GM19395 (cell line): ENCODE measurements around the gene BRF1.

ENCODE experiments used
- ATAC-seq: cut with Tn5 transposase; IDR thresholded peaks from one replicate; pipeline ENCODE4 v1.9.1; 2021; ENCODE audit warnings: mild to moderate bottlenecking, moderate library complexity; ENCODE audit not compliant: unreplicated experiment

The BRF1 gene

DNA sequence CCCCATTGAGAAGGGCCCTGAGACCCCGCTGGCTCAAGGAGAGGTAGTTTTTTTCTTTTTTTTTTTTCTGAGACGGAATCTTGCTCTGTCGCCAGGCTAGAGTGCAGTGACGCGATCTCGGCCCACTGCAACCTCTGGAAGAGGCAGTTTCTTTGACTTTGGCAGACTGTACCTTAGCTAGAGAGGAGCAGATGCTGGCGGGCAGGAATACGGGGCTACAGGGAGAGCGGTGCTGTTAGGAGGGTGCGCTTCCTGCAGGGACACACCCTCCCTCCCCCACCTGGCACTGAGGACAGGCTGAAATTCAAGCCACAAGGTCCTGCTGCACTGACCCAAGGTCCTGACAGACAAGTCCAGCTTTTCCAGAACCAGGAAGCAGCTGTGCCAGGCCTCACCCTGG is 87.4 kb downstream of the BRF1 start:
- no peak for ATAC-seq

DNA sequence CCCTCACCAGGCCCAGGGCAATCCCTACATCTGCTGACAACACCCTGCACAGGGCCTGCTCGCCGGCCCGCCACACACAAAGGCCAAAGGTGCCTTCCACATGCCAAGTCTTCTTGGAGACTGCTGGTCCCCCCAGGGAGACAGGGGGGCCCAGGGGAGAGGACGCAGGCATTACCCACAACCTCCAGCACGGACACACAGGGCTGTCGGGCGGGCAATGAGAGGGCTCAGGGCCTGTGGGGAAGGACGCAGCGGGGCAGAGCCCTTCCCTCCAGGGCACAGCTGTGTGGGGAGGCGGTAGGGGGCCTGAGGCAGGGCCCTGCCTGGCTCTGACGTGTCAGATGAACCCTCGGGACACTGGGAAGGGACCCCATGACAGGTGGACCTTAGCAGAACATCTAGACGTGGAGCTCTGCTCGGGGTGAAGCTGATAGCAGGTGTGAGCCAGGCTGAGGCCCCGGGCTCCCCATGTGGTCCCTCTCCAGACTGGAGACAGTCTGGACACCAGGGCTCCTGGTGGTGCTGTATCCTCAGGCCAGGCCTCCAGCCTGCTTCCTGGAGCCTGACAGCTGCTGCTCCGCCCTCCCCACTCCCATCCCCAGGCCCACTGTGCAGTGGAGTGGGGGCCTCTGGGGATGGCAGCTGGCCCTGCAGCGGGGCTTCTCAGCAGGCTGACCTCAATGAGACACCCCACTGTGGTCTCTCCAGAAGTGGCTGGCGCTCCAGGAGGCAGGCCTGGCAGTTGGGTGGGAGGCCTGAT is 88.1 kb downstream of the BRF1 start:
- ATAC-seq = no peak

DNA sequence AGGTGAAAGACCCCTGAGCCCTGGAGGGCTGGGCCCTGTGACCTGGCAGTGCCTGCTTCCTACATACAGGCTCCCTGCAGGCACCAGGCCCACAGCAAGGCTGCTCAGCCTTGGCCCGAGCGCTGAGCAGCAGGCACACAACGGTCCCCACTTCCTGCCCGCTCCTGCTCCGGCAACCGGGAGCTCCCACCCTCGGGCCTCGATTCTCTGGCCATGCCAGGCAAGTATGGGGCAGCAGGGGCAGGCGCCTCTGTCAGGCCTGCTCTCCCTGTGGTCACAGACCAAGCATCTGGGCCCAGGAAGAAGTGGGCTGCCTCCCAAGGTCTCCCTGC is 89.1 kb downstream of the BRF1 start:
- ATAC-seq = no peak

DNA sequence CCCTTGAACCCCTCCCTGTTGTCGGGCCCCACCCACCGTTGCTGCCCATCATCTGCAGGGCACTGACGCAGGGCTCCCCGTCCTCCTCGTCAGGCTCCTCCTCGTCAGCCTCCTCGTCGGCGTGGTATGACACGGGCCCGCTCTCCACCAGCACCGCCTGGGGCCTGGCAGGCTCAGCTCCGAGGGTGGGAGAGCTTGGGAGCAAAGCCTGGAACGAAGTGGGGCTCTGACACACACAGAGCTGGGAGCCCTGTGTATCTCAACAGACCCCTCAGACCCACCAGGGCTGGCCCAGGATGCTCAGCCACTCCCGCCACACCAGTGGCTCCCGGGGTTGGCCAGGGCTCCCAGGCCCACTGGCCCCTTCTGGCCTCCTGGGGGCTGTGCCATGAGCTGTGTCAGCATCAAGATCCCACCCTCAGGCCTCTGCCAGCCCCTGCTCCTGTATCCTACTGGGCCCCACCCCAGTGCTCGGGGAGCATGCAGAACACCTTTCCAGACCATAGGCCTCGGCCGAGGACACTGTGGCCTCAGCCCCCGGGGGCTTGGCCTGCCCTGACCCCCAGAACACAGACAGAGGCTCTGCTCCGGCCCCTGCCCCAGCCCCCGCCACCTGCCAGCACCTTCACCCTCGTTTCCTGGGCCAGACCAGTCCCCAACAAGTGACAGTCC is 89.6 kb downstream of the BRF1 start:
- ATAC-seq = no peak

DNA sequence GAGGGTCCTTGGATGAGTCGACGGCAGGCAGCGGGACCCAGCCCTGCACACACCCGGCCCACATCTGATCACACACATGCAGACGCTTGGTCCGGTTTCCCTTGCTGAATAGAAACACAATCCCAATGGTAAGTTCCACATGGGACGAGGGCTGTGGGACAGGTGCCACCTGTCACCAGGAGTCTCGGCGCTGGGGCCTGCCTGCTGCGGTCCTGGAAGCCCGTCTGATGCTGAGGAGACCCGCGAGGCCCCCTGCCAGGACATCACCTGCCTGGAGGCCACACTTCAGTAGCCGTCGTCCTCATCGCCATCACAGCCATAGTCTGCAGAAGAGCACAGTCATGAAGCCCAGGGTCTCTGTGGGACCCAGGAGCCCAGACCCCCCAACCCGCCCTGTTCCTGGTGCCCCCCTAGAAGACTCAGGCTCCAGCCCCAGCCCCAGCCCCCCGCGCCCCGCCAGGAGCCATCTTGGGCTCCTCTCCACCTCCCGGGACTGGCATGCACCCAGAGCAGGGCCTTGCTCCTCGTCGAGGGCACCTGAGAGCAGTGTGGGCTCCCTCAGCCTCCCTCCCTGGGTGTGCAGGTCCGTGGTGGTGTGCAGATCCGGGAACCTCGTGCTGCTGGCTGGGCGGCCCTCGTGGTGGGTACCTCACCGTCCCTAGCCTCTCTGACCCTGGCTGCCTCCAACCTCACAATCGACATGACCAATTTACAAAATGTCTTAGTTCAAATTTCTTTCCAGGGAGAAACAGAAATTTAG is 90.4 kb downstream of the BRF1 start:
- ATAC-seq = no peak

DNA sequence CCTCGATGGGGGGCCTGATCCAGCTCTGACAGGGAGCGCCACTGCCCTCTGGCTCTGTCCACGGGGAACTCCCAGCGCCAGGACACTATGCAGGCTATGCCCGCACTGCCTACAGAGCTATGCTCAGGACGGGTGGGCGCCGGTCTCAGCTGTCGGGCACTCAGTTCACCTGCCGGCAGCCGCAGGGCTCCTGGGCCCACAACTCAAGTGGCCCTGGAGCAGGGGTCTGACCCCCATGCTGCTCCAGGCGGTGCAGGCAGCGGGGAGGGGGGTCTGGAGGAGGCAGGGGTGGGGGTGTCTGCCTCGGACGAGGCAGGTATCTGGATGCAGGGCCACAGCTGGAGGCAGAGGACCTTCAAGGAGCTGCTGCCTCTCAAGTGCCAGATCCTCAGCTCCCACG is 91.2 kb downstream of the BRF1 start:
- no peak for ATAC-seq

DNA sequence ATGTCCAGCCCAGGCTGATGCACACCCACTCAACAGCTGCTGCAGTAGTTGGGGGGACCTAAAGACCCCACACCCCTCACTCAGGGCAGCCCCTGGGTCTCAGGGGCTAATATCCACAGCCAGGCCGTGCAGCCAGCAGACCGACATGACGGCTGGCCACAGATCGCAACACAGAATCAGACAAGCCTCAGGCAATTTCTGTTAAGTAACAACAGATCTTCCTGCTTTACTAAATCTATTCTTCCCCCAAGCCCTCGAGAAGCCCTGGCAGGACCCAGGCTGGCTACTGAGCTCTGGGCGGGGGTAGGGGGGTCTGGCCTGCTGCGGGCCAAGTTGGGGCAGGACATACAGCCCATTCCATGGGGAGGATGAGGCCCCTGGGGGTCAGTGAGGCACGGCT is 91.7 kb downstream of the BRF1 start:
- no peak for ATAC-seq

DNA sequence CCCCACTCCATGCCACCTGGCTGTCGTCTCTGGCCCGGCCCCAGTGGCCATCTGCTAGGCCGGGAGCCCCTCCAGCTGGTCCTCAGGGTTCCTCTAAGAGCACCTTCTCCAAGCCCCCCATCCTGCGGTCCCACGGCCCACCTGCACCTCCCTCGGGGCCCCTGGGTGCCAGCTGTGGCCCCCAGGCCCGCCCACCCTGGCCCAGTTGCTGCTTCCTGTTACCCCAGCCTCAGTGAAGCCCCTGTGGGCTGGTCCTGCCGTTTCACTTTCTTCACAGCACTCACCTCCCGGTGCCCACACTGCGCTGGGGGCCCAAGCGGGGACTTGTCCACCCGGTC is 92.1 kb downstream of the BRF1 start:
- ATAC-seq = no peak

DNA sequence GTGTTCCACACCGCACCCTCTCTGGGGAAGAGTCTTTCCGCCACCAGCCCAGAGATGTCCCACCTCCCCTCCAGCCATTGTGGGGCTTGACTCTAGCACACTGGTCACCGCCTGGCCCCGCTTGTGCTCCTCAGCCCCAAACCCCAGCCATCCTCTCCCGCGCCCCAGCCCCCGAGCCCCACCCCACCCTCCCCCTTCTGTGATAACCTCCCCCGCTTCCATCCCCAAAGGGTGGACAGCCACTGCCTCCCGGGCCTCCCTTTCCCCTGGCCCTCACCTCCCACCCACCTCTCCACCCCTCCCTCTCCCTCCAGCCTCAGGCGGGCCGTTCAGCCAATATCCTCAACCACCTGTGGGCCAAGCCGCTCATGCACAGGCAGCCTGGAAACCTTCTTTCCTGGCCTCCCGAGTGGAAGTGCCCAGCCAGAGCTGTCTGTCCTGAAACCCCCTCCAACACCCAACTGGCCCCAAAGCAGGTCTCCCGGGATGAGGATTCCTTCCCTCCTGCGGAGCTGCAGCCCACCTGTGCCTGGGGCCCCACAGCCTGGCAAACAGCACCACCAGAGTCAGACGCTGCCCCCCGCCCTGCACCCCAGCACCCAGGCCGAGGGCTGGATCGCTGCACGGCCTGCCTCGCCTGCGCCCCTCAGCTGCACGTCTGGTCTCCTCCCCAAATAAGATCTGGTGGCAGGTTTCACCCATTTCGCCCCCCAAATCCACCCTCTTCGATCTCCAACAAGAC is 92.6 kb downstream of the BRF1 start:
- ATAC-seq = no peak

DNA sequence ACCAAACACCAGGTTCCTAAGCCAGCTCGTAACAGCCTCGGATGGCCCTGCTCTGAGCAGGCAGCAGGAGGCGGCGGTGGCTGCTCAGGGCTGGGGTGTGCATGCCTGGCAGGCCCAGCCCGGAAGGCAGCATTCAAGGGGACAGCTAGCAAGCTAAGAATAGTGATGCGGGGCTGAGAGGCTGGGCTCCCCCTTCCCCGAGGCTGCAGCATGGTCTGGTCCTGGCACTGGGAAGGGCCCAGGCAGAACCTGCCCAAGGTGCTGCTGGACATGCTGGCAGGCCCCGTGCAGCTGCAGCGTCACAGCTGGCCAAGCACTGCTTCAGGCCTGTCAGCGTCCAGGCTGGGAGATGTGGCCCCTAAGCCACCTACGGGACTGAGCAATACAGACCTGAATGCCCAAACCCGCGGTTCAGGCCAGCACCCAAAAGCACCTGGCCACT is 93.3 kb downstream of the BRF1 start:
- ATAC-seq = no peak

DNA sequence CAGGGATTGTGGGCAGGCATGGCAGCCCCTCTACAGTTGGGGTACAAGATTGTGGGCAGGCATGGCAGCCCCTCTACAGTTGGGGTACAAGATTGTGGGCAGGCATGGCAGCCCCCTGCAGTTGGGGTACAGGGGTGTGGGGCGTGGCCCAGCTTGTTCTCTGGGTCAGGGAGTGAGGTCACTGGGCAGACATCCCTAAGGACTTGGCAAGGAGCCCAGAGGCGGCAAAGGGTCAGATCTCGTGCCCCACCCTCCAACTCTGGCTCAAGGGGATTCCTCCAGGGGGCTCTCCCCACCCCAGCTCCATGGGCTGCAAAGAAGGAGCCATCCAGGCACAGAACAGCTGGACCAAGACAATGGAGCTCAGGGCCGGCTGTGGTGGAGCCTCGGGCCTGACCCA is 93.9 kb downstream of the BRF1 start:
- ATAC-seq = no peak

DNA sequence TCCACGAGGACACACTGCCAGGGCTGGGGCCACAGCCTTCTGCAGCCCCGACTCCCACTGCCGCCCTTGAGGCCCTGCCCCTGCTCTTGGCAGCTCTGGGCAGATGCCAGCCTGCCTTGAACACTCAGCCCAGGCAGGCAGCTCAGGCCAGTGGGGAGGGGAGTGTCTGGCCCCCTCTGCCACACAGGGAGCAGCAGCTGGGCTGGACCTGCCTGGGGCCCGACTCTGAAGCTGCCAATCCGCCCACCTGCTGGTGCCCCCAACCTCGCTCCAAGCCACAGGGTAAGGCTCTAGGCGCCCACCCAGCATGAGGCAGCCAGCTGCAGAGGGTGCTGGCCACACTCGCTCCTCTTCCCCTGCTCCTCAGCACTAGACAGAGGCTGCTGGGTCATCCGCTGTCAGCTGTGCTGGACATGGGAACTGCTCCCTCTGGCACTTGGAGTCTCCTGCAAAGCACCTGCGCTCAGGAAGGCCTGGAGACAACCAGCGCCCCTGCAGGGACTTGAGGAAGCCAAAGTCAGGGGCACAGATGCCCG is 95.1 kb downstream of the BRF1 start:
- no peak for ATAC-seq

DNA sequence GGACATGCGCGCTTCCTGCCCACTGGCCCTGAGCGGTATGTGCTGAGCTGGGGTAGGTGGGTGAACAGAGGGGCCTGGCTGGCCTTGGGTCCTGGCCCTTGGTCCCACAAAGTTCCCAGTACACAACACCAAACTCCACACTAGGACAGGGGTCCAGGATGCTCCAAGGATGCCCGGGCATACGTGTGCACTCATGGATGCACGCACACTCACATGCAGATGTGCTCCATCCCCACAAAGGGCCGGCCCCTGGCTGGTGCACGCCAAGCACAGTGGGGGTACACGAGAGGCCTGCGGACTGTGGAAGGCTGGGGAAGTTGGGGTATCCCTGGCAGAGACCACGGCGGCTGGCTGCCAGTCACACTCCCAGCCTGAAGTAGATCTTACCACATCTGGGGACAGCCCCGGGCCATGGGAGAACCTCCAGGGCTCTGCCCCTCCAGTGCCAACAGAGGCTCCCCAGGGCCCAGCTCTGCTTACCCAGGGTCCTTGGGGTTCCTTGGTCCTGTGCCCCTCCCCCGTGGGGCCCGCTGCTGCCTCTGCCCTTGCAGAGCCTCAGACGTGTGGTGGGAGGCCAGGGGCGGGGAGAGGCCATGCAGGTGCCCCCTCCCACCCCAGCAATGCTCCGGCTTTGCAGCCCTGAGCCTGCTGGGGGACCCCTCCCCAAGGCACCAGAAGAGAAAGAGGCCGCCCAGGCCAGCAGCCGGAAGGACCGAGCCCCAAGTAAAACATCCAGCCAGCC is 95.7 kb downstream of the BRF1 start:
- no peak for ATAC-seq

DNA sequence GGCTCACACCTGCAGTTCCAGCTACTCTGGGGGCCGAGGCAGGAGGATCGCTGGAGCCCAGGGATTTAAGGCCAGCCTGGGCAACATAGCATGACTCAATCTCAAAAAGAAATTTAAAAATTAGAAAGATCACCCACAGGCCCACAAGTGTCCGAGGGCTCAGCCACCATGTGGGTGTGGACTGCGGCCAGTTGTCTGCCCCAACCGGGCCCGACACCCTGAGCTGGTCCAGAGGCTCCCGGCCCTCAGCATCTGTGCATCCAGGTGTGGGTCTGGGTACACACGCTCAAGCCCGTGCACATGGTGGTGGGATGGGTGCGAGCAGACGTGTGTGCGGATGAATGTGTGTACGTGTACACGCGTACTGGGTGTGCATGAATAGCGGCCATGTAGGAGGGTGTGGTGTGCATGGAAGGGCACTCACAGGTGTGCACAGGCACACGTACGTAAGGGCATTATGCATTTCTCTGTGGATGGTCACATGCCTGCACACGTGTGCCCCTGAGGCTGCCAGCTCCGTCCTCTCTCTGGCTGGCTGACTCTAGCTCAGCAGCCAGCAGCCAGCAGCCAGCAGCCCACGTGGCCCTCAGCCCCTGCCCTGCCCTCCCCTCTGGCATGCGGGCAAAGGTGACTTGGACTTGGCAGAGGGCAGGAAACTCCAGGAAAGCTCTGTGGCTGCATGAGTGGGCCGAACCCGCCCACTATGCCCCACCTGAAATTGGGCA is 96.4 kb downstream of the BRF1 start:
- no peak for ATAC-seq

DNA sequence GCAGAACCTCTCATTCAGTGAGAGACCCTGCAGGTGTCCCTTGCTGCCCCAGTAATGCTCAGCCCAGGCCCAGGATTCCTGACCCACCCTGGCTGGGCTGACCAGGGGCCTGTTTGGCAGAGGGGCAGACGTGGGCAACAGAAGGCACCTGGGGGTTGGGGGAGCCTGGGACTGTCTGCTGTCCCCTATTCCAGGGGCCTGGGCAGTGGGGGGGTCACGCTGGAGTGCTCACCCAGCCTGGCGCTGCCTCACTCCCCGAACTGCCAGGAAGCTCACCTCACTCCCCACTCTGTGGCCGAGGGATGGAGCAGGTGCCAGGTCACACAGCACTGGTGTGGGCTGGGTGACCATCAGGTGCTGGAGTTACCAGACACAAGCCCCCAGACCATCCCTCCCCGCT is 97.1 kb downstream of the BRF1 start:
- no peak for ATAC-seq

DNA sequence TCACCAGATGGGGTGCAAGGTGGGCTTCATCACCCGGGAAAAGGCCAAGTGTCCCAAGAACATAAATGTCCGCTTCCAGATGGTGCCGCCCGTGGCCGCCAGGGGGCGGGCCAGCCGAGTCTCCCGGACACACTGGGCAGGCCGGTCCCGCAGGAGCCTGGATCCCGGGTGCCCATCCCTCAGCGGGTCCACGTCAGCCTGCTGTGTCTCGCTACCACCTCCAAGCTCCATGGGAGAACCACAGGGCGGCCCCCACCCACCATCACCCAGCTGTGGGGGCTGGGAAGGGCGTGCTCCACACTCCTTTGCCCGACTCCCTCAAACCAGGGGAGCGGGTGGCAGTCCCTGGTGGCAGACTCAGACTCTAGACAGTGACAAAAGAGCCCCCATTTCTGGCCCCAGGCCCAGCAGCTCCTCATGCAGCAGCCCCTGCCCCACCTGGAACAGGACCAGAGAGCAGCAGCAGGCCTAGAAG is 97.7 kb downstream of the BRF1 start:
- no peak for ATAC-seq

DNA sequence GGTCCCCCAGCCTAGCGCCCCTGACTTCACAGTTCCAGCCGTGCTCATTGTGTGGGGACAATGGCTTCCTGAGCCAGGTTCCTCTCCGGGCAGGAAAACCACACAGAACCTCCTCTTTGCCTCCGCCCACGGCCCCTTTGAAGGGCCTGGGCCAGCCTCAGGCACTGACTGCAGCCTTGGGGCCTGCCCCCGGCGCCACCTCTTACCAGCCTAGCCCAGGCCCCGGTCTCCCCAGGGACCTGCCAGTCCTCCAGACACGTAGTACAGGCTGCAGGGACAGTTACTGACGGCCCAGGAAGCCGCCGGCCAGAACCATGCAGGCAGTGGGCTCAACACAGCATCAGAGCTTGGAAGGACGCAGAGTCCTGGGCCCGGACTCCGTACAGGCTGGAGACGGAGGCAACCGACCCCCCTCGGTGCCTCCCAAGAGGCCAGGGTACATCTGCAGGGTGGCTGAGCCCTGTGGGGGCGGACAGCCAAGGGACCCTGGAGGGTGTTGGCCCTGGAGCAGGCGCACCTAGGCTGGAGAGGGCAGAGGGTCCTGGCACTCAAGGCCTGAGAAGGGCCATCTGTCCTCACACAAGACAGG is 98.8 kb downstream of the BRF1 start:
- no peak for ATAC-seq

DNA sequence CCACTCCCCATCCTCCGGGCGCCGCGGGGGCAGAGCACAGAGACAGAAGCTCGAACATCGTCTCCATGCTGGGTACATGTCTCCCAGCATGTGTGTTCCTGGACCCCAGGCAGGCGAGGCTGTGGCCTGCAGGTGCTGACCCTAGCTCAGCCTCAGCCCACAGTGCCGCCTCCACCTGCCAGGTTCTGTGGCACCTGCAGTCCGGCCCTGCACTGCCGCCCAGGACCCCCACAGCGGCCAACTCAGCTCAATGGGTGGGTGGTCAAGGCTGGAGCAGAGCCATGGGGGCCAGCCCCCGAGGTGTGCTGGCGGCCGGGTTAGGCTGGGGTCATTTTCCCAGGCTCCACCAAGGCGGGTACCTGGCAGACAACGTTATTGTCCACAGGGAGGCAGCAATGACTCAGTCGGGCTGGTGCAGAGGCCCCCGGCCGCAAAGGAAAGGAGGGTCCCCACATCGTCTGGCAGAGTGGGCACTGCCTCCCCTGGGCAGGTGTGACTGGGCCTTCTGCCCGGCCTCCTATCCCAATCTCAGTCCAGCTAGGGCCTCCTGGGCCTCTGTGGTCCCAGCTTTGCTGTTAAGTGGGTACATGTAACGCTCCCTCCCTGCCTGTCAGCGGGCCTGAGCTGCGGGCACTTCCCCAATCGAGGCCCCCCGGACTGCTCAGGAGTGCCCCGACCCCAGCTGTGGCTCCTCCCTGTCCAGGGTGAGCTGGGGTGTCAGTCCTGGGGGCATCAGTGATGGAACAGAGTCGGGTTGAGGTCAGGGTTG is 99.5 kb downstream of the BRF1 start:
- ATAC-seq = no peak

DNA sequence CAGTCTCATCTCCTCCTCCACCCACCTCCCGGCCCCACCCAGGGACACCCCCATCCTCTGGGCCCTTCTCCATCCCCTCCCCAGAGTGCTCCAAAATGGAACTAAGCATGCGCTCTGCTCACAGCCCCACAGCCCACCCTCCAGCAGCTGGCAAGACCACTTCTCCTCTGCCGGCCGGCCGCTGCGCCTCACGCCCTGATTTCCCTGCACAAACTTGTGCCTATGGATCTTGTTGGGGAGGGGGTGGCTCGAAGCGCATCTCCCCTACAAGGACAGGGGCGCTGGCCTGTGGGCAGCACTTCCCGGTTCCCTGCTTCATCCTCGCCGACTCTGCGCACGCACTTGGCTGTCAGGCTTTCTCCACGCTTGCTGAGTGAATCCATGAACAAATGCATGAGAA is 100.2 kb downstream of the BRF1 start:
- ATAC-seq = no peak
